Stimulated activated CD4-positive, alpha-beta T cell treated with anti-CD3 and anti-CD28 coated beads, Interleukin-15, amount 100 ng/mL, for 24 hours (primary cell): Measurements from ENCODE around the gene VEZT.
"Not testable (repeated sequence)": the region's sequence is repeated elsewhere in the genome, so short reads cannot be mapped to it uniquely, and the experiment has no call there.

ENCODE experiments used
- DNase-seq: peaks from one replicate; pipeline ENCODE4 v3.0.0-alpha.2; 2020

VEZT gene

DNA sequence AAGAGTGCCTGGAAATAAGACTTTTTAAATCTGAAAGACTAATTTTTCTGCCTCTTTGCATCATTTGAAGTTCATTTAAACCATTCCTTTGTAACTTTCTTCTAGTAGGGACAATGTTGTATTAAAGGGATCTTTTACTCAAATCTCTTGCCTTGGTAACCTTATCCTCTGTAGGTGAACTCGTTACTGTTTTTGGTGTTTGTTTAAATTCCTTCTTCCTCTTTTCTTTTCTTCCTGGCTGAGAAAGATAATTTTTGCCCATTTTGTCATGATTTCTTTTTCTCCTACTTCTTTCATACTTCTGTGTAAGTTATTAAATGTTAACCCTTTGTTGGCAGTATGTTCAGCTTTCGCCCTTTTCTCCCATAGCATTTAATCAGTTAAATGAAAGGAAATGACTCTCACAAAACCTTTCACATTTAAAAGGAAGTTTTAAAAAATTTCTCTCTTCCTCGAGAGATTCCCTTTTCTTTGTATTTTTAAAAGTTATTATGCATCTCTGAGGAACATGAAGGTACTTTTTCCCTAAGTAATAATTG is 10.3 kb downstream of the VEZT start:
- DNase-seq: no peak

DNA sequence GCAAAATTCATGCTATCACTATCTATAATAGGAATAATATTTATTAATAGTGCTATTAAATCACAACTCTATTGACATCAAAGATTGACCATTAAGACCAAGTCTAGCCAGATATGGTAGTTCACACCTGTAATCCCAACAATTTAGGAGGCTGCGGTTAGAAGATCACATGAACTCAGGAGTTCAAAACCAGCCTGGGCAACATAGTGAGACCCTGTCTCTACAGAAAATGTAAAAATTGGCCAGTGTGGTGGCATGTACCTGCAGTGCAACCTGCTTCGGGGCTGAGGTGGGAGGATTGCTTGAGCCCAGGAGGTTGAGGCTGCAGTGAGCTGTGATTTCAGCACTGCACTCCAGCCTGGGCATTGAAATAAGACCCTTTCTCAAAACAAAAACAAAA is 11.0 kb downstream of the VEZT start:
- no peak for DNase-seq

DNA sequence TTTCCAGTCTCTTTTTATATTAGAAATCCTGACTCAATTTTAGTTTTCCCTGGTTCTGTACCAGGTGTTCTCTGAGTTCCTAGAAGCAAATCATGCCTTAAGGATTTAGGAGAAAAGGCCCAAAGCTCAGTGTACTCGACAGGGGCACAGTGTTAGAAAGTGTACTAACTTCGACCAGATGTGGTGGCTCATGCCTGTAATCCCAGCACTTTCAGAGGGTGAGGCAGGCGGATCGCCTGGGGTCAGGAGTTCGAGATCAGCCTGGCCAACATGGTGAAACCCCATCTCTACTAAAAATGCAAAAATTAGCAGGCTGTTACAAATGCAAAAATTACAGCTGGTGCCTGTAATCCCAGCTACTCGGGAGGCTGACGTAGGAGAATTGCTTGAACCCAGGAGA is 12.0 kb downstream of the VEZT start:
- no peak for DNase-seq

DNA sequence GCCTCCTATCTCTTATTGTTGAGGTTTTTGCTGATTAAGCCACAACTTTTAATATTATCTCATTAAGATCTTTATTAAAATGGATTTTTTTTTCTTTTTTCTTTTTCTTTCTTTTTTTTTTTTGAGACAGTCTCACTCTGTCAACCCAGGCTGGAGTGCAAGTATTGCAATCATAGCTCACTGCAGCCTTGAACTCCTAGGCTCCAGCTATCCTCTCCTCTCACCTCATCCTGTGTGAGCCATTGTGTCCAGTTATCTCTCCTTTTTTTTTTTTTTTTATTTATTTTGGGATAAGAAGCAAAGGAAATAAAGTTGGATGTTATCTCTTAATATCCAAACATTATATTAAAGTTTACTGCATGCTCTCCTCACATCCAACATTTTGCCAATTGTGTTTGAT is 12.7 kb downstream of the VEZT start:
- DNase-seq: no peak

DNA sequence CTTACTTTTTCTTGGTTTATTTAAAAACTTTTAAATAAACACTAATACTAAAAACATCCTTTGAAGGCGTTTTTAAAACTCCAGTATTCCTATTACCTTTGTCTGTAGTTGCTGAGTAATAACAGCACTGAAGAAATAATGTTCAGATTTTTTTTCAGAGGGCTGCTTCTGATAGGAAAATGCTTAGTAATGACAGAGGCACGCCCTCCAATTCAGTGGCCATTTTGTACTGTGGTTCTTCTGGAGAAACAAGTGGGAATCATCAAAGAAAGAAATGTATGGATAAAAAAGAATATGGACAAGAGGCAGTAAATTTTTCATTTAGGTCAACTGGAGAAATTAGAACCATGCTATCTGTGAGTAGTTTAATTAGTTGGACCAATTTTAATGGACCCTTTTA is 13.6 kb downstream of the VEZT start:
- no peak for DNase-seq

DNA sequence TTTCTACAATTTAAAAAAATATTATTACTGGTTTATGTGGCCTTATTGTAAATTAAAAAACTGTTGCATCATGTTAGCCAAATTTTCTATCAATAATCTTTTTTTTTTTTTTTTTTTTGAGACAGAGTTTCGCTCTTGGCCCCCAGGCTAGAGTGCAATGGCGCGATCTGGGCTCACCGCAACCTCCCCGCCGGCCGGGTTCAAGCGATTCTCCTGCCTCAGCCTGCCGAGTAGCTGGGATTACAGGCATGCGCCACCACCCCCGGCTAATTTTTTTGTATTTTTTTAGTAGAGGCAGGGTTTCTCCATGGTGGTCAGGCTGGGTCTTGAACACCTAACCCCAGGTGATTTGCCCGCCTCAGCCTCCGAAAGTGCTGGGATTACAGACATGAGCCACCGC is 16.6 kb downstream of the VEZT start:
- DNase-seq: not testable (repeated sequence)

DNA sequence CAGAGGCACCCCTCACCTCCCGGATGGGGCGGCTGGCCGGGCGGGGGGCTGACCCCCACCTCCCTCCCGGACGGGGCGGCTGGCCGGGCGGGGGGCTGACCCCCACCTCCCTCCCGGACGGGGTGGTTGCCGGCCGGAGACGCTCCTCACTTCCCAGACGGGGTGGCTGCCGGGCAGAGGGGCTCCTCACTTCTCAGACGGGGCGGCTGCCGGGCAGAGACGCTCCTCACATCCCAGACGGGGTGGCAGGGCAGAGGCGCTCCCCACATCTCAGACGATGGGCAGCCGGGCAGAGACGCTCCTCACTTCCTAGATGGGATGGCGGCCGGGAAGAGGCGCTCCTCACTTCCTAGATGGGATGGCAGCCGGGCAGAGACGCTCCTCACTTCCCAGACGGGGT is 18.0 kb downstream of the VEZT start:
- DNase-seq: not testable (repeated sequence)

DNA sequence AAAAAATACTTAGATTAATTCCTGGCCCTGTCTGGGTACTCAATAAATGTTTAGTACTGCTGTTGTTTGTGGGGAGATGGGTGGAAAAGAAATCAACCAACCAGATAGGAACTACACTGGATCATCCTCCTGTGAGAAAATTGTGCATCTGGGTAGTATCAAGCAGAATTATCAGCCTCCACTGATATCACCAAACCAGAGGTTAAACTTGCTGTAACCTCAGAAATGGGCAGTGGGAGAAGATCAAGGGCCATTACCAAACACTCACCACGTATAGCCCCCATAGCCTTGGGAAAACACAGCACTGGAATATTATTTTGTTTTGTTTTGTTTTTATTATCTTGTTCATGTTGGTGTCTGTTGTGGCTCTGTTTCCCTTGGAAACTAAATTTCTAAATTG is 19.7 kb downstream of the VEZT start:
- no peak for DNase-seq

DNA sequence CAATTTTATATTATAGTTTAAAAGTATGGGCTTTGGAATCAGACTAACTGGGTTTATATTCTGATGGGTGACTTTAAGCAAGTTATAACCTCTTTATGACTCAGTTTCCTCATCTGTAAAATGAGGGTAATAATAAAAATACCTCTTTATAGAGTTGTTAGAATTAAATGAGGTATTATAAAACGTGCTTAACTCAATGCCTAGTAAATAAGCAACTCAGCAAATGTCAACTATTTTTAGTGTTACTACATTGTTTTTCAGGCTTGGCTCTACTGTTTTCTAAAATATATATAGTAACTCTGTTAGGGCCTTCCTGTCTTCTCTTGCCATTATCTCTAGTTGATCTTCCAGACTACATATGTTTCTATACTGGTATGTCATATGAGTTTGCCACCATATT is 20.5 kb downstream of the VEZT start:
- DNase-seq: no peak

DNA sequence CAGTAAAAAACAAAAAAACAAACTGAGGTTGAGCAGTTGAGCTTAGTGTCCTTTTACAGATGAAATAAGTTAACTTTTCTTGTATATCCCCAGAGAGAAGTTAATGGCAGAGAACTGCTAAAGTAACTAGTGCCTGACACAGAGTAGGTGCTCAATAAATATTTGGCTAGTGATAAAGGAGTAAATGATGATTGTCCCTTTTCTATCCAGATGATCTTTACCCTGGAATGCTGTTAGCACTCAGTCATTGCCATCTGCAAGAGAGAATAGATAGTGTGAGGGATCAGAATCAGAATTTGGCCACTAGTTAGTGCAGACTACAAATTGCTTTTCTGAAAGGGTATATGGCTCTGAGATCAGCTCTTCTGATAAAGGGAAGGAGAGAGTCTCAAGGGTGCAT is 21.6 kb downstream of the VEZT start:
- DNase-seq: no peak

DNA sequence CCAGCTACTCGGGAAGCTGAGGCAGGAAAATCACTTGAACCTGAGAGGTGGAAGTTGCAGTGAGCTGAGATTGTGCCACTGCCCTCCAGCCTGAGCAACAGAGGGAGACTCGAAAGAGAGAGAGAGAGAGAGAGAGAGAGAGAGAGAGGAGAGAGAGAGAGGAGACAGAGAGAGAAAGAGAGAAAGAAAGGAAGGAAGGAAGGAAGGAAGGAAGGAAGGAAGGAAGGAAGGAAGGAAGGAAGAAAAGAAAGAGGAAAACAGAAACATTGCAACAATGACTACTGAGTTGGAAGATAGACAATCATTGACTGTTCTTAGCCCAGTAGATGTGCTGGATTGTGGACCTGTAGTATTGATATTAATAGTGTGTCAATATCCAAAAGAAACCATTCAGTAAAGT is 22.2 kb downstream of the VEZT start:
- DNase-seq: not testable (repeated sequence)

DNA sequence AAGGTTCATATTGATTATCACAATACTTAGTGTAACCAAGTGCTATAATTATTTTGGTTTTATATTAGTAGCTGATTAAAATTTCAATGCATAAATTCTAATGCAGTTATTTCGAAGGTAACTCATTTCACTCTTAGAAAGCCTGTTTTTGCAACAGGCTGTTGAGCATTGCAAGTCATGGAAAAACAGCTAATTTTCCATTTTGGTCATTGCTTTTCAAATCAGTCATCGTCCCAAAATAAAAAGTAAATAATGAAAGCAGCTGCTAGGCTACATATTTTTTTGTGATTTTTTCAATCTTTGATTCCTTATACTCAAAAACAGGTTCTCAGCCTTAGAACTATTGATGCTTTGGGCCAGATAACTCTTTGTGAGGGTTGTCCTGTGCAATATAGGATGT is 22.9 kb downstream of the VEZT start:
- DNase-seq: no peak

DNA sequence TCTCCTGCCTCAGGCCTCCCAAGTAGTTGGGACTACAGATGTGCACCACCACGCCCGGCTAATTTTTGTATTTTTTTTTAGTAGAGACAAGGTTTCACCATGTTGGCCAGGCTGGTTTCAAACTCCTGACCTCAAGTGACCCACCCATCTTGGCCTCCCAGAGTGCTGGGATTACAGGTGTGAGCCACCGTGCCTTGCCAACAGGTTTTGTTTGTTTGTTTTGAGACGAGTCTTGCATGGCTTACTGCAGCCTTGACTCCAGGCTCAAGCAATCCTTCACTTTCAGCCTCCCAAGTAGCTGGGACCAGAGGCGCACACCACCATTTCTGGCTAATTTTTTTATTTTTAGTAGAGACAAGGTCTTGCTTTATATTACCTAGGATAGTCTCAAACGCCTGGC is 23.5 kb downstream of the VEZT start:
- DNase-seq: not testable (repeated sequence)

DNA sequence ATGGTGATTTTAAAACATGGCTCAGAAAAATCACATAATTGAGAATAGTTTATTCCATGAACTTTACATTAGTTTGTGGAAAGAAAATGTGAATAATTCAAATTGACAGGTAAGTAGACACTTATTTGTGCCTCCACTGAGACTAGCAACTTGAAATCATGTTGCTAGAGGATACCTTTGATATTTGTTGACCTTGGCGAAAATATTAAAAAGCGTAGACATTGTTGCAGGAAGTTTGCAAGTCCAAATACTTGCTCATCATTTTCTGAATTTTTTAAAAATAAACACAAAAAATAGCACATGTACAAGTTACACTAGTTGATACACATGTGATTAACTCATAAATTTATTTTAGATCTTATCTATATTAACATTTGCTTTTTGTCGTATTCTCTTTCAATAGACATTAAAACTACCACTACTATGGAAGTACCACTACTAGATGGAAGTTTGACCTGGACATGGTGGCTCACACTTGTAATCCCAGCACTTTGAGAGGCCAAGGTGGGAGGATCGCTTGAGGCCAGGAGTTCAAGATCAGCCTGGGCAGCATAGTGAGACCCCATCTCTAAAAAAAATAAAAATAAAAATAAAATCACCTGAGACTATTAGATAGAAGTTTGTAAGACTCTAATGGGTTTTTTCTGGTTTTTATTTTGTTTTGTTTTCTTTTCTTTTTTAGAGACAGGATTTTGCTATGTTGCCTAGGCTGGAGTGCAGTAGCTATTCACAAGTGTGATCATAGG is 24.3 kb downstream of the VEZT start:
- no peak for DNase-seq

DNA sequence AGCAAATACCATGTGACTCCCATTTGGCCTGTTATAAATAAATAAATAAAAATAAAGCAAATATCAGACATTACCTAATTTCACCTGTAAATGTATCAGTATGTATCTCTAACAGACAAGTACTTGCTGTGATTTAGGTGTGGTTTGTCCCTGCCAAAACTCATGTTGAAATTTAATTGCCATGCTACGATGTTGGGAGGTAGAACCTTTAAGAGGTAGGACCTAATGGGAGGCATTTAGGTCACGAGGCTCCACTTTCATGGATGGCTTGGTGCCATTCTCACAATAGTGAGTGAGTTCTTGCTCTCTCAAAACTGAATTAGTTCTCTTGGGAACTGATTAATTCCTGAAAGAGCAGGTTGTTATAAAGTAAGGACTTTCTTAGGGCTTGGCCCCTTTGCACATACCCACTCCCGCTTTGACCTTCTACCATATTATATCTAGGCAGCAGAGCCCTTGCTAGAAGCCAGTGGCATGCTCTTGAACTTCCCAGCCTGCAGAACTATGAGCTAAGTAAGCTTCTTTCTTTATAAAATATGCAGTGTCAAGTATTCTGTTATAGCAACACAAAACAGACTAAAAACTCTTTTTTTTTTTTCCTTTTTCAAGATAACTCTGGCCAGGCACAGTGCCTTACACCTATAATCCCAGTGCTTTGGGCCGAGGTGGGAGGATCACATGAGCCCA is 26.0 kb downstream of the VEZT start:
- DNase-seq: no peak

DNA sequence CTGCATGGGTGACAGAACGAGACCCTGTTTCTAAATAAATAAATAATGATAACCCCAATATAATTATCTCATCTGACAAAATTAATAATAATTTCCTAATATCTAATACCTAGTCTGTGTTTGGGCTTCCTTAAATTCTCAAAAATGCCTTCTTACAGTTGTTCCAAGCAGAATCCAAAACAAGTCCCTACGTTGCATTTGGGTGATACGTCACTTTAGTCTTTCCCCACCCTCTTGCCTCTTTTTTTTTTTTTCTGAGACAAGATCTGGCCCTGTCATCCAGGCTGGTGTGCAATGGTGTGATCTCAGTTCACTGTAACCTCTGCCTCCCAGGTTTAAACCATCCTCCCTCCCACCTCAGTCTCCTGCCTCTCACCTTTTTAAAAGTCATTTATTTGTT is 26.7 kb downstream of the VEZT start:
- DNase-seq: no peak

DNA sequence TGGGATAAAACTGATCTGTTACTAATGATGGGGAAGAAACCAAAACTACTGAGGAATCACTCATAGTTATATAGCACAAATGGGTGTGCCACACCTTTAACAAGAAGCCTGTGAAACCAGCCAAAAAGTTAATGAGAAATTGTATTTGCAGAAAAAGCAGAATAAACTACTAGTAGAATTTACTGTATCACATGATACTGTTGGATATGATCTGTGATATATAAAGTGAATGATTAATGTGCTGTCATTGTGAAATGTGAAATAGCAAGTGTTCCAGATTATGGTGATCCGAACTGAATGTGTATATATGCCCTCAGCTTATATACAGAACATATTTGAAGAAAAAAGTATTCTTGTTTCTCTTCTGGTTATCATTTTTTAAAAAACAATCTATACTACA is 30.5 kb downstream of the VEZT start:
- no peak for DNase-seq

DNA sequence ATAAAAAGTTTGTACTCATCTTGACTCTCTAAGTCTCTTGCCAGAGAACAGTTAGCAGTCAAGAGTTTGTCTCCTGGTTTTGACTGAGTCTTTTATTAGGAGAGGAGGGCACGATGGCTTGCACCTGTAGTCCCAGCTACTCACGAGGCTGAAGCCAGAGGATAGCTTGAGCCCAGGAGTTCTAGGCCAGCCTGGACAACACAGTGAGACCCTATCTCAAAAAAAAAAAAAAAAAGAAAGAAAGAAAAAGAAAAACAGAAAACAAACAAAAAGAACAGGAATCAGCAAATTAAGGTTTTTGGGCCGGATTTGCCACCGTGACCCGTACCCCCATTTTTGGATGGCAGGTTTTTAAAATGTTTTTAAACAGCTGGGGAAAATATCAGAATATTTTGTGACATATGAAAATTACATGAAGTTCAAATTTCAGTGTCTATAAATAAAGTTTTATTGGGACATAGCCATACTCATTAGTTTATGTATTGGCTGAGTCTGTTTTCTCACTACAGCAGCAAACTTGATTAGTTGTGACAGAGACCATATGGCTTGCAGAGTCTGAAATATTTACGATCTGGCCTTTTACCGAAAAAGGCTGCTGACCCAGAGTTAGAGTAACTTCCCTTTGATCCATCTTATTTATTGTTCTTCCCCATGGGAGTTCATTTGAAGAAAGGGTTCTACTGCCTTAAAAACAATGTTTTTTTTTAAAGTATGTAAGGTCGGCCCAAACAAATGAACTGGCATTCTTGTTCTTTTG is 31.2 kb downstream of the VEZT start:
- DNase-seq: no peak

DNA sequence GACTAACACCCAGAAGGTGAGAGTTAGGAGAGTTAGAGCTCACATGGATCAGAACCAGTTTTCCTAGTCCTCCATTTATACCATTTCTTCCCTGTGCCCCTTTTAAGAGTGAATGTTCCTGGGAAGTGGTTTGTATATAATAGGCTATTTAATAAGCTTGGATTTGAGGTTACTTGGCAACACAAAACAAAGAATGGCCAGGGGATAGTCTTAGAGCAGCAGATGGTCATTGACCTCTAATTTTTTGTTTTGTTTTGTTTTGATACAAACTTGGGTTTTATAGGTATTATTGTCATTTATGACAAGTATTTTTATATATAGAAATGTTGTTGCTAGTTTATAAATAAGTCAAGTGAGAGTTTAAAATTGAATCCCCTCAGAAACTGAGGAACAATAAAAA is 35.8 kb downstream of the VEZT start:
- DNase-seq: no peak

DNA sequence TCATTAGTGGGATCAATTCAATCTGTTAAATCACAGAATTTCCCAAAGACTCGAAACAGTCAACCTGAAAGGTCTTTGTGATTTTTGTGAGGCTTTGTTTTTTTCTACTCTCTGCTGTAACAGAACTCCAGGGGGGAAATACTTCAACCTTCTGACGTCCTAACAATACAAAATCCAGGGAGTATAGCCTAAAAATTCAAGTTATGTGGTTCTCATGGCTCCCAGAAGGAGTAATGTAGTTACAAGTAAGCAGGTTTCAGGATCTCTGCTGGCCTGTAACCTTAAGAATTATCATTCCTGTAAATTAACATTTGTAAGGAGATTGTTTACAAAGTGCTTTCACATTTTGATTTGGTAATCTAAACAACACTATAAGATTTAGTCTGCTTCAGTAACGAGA is 39.9 kb downstream of the VEZT start:
- DNase-seq: no peak

DNA sequence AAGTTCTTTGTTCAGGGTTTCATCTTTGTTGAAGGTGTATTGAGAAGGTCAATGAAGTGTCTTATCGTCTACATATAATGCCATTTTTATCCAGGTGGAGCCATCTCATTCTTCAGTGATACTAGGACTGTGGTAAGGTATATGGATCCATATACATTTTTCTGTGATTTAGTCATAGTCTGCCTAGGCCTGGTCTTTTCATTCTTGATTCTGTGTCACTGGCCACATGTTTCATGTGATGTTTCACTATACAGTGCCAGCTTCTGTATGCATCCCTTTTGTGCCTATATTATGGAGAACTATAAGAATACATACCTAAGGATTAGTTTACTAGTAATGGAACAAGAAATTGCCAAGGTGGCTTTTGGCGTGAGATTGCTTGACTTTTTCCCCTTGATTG is 40.5 kb downstream of the VEZT start:
- DNase-seq: no peak

DNA sequence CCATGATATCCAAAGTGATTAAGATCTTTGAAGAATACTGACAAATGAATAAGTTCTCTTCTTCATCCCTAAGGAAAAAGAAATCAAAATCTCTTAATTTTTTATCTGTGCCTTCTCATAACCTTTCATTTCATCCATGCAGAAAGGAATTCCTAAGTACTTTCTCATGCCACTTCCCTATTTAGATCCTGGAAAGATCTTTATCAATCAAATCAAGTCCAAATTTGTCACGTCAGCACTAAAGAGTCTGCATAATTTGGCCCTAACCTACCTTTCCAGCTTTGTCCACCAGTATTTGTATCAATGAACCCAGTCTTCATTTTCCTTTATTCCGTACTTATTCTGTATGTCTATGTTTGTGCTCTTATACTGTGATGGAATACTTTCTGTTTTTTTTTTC is 41.2 kb downstream of the VEZT start:
- no peak for DNase-seq

DNA sequence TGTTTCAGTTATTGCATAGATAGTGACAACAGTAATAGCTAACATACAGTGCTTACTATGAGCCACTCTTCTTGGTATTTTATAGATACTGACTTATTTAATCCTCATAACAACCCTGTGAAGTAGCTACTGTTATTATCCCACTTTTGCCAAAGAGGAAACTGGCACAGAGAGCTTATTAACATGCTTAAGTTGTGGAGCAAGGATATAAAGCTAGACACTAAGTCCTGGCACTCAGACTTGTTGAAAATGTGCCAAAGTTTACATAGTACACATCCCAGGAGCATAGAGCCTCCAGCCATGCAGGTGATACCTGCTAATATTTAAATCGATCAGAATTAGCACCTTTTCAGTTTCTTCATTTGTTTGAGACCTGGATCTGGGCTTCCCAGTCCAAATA is 41.8 kb downstream of the VEZT start:
- DNase-seq: no peak

DNA sequence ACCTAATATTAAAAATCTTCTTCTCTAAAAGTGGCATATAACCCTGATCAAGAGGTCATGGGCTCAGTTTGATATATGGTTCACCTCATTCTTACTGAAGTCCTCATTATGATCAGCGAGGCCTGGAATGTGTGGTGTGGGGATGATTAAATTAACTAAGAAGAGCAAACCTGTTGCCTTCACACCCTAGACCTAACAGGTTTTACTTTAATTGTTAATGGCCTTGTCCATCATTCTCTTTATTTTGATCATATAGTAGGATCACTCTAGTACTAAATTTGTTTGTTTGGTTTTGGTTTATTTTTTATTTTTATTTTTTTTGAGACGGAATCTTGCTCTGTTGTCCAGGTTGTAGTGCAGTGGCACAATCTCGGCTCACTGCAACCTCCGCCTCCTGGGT is 43.5 kb downstream of the VEZT start:
- DNase-seq: no peak
